Endothelial cell (in vitro differentiated cells): ENCODE data around the gene JHY. TPM values are rescaled to one million over a fixed set of nuclear protein-coding genes. Genes with fewer than 3 reads are reported as not detected.

ENCODE experiments used
- DNase-seq: peaks from one replicate; pipeline ENCODE4 v3.0.0; 2021; ENCODE audit warnings: low spot score
- H3K27ac Mint-ChIP-seq: one replicate; pipeline ENCODE4 v1.8.0; 2021; ENCODE audit warnings: mixed read lengths, inconsistent platforms; ENCODE audit not compliant: unreplicated experiment
- H3K27me3 Mint-ChIP-seq: one replicate; pipeline ENCODE4 v1.8.0; 2021; ENCODE audit warnings: mild to moderate bottlenecking, moderate library complexity, mixed read lengths, inconsistent platforms; ENCODE audit not compliant: unreplicated experiment
- H3K36me3 Mint-ChIP-seq: one replicate; pipeline ENCODE4 v1.8.0; 2021; ENCODE audit warnings: mild to moderate bottlenecking, low read depth, mixed read lengths, inconsistent platforms; ENCODE audit not compliant: unreplicated experiment
- H3K4me1 Mint-ChIP-seq: one replicate; pipeline ENCODE4 v1.8.0; 2021; ENCODE audit warnings: mild to moderate bottlenecking, mixed read lengths, inconsistent platforms; ENCODE audit not compliant: unreplicated experiment
- H3K4me3 Mint-ChIP-seq: one replicate; pipeline ENCODE4 v1.8.0; 2021; ENCODE audit warnings: mild to moderate bottlenecking, mixed read lengths, inconsistent platforms; ENCODE audit not compliant: unreplicated experiment
- H3K9me3 Mint-ChIP-seq: one replicate; pipeline ENCODE4 v1.8.0; 2021; ENCODE audit warnings: mixed read lengths, inconsistent platforms; ENCODE audit not compliant: unreplicated experiment
- CTCF ChIP-seq: fragments of 200-600 bp; sonication (generic); IDR thresholded peaks from one replicate; pipeline ENCODE4 v1.5.0; 2021; ENCODE audit warnings: antibody characterized with exemption; ENCODE audit not compliant: unreplicated experiment
- total RNA-seq: library from RNA; stranded (reverse); fragmentation: NEBNext Ultra II Directional; extraction: Animal tissue kit (Norgen Biotek cat#: 25700); gene quantifications from one replicate; pipeline ENCODE4 v1.2.1, GENCODE V29; 2021; ENCODE audit not compliant: unreplicated experiment

The JHY gene
- total RNA-seq, 1 donor from 2014 or later = 2.8 TPM

DNA sequence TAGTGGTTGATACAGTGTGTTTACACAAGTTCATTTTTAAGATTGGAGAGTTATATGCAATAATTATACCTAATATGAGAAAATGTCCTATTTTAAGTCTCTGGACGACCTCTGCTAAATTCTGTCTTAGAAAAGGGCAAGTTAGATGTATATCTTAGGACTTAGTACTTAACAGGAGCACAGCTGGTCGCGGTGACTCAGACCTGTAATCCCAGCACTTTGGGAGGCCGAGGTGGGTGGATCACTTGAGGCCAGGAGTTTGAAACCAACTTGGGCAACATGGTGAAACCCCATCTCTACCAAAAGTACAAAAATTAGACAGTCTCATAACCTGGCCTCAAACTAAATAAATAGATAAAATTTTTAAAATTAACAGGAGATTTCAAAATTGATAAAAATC, 71.9 kb downstream of the JHY start:
- DNase-seq = no peak
- Mint-ChIP-seq H3K27me3 (peaks cover 1% of the 10 kb centered on the region), H3K9me3 (no peaks in the 10 kb centered on the region), H3K4me3 (no peak overlapping the region), H3K4me1 (no peaks in the 10 kb centered on the region), H3K27ac (no peak overlapping the region), H3K36me3 (no peaks in the 10 kb centered on the region)
- TF ChIP-seq CTCF = no peak

DNA sequence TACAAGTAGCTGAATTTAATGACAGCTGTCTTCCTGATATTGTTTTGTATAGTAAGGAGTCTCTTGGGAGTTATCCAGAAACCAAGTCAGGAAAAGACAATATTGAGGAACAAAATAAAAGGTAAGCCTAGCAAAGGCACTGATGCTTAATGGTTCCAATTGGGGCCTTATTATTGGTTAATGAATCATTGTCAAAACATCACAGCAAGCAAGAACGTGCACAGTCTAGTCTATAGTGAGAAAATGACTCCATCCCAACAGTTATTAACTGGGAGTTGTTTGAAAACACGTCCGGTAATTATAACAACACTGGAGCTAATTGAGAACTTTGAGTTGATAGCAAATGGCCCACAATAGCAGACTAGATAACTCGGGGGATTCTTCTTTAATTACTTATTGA, 81.4 kb downstream of the JHY start:
- no peaks in the 10 kb centered on the region for H3K36me3 Mint-ChIP-seq
- H3K4me3 Mint-ChIP-seq = no peak overlapping the region
- H3K27ac Mint-ChIP-seq = no peak overlapping the region
- H3K27me3 Mint-ChIP-seq = no peaks in the 10 kb centered on the region
- H3K4me1 Mint-ChIP-seq = no peaks in the 10 kb centered on the region
- TF ChIP-seq CTCF = no peak
- DNase-seq = no peak
- H3K9me3 Mint-ChIP-seq = no peaks in the 10 kb centered on the region

GRCh38 chr11:122976061-122976733, 93.6 kb downstream of the JHY start:
- no peak for TF ChIP-seq CTCF

GRCh38 chr11:122976734-122977469, 94.3 kb downstream of the JHY start:
- Mint-ChIP-seq H3K4me1 (peaks cover 29% of the 10 kb centered on the region), H3K27me3 (peaks cover 37% of the 10 kb centered on the region), H3K9me3 (no peaks in the 10 kb centered on the region), H3K4me3 (peak overlapping the region; percentile 28), H3K36me3 (no peaks in the 10 kb centered on the region), H3K27ac (no peak overlapping the region)
- no peak for TF ChIP-seq CTCF
- no peak for DNase-seq

More at GRCh38 chr11:122976061-122976733, 93.6 kb downstream of the JHY start:
- DNase-seq = no peak
- Mint-ChIP-seq H3K9me3 (no peaks in the 10 kb centered on the region), H3K27ac (no peak overlapping the region), H3K4me3 (peak overlapping the region; percentile 28), H3K4me1 (peaks cover 29% of the 10 kb centered on the region), H3K27me3 (peaks cover 34% of the 10 kb centered on the region), H3K36me3 (no peaks in the 10 kb centered on the region)
